ENCODE data around the gene SLC7A9.

SLC7A9 gene

DNA sequence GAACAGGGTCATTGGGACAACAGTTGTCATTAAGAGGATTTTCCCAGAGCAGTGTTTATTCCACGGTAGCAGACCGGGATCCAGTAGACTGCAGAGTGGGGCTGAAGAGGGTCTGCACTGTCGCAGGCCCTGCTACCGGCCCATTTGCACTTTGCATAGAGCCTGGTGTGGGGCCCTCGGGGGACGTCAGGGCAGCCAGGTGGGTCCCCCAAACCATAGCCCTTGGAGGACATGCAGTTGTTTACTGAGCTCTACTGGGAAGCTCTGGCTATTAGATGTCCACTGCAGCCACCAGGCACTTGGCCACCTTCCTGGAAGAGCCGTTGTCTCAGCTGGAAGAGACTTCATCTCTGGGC lies 45.8 kb downstream of the SLC7A9 start:
- H3K9me3 ChIP-seq (ENCODE audit: insufficient read depth, low read depth, low read length), result no peaks in the 10 kb centered on the region
- no peaks in the 10 kb centered on the region for H3K27me3 ChIP-seq (ENCODE audit: insufficient read depth, low read length)
- H3K4me1 ChIP-seq (ENCODE audit: insufficient read depth, low read length), result peaks cover 11% of the 10 kb centered on the region
- H3K9ac ChIP-seq (ENCODE audit: low read depth, low read length), result no peak overlapping the region
- 93% methylated on average over 7 of the region's 7 CpGs for WGBS
- H3K27ac ChIP-seq (ENCODE audit: low read depth, low read length), result no peak overlapping the region
- H3K4me3 ChIP-seq (ENCODE audit: low read length), result no peak overlapping the region
- H3K36me3 ChIP-seq (ENCODE audit: insufficient read depth, low read length), result no peaks in the 10 kb centered on the region

DNA sequence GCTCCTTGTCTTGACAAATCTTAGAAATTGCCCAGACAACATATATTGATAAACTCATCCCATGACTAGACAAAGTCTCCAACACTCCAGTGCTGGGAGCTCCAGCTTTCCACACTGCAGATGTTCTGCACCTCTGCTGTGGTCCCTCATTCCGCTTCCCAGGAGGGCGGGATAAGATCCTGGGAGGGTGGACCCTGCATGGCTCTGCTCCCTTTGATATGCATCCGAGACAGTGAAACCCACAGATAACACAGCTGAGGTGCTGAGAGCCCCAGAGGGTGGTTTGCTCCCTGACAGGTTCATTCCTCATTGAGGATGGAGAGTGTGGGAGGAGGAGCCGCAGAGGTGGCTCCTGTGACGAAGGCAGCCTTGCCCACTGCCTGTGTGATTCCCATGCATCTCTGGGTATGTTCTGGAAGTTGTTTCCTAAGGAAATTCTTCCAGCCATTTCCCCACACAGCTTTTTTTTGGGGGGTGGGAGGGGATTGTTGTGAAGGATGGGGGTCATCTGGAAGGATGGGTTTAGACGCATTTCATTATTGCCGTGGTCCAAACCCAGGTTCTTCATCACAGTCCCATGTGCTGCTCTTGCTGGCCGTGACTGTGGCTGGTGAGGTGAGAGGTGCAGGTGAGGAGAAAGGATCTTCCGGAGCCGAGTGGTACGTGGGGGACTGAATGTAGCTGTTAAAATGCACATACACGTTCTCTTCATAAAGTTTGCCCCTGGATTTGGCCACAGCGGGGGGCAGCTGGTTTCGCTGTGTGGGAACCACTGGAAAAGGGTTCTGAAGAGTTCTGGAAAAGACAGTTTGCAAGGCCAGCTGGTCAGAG lies 46.4 kb downstream of the SLC7A9 start:
- 88% methylated on average over 14 of the region's 14 CpGs for WGBS
- H3K4me1 ChIP-seq (ENCODE audit: insufficient read depth, low read length), result peaks cover 6% of the 10 kb centered on the region; the same call in 1 of the 2 replicates
- H3K27me3 ChIP-seq (ENCODE audit: insufficient read depth, low read length), result no peaks in the 10 kb centered on the region
- H3K9me3 ChIP-seq (ENCODE audit: insufficient read depth, low read depth, low read length), result no peaks in the 10 kb centered on the region
- H3K9ac ChIP-seq (ENCODE audit: low read depth, low read length), result no peak overlapping the region
- H3K4me3 ChIP-seq (ENCODE audit: low read length), result no peak overlapping the region
- H3K27ac ChIP-seq (ENCODE audit: low read depth, low read length), result no peak overlapping the region
- no peaks in the 10 kb centered on the region for H3K36me3 ChIP-seq (ENCODE audit: insufficient read depth, low read length)

DNA sequence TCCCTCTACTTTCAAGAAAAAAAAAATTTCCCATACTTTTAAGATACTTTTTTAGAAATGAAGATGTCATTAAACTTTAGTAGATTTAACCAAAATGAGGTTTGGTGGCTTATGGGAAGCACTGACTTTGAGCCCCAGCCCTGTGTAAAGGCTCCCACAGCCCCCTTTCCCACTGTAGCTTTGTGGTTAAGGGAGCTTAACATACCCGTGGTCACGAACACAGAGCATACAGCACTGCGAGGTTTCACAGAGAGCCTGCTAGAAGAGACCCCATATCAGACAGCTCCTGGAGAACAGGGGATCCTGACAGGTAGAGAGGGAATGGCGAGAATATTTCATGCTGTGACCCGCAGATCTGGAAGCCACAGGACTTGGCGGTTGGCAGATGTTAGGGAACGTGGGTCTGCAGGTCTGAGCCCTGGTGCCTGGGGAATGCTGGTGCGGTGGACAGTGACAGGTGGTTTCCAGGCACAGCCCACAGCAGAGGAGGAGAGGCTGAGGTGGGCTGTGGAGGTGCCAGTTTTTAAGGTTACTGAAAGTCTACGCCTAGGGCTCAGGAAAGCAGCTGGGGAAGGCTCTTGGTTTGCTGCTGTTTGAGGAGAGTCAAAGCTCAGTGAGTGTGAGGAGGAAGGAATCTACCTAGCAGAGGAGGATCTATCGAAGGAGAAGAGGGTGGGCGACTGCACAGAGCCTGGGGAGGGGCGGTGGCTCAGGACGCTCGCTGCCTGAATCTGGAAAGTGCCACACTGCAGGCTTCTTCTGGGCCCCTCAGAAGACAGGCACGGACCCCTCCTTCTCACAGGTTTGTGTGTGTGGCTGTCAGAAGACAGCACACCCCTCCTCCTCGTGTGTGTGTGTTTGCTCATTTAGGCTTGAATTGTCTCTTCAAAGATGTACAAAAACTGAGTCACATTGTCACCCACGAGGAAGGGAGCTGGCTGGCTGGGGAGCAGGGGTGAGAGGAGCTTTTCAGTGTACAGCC lies 49.9 kb downstream of the SLC7A9 start:
- Histone ChIP-seq H3K9ac (ENCODE audit: low read depth, low read length) (no peak overlapping the region), H3K9me3 (ENCODE audit: insufficient read depth, low read depth, low read length) (no peaks in the 10 kb centered on the region), H3K27me3 (ENCODE audit: insufficient read depth, low read length) (no peaks in the 10 kb centered on the region), H3K4me1 (ENCODE audit: insufficient read depth, low read length) (peaks cover 14% of the 10 kb centered on the region), H3K36me3 (ENCODE audit: insufficient read depth, low read length) (no peaks in the 10 kb centered on the region), H3K27ac (ENCODE audit: low read depth, low read length) (no peak overlapping the region), H3K4me3 (ENCODE audit: low read length) (no peak overlapping the region)
- WGBS, result 75% methylated on average over 17 of the region's 17 CpGs

DNA sequence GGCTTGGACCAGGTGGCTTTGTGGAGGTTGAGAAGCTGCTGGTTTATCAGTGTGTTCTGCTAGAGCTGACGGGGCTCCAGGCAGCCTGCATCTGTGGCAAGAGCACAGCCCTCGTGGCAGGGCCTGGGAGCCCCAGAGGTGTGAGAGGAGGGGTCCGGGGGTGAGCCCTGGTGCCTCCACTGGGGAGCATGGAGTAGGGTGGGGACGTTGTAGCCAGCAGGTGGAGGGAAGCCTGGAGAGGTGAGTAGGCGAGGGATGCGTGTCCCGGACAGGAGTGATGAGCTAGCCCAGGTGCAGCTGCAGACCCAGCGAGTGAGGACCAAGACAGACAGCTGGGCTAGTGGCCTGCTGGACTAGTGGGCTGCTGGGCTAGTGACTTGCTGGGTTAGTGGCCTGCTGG lies 51.0 kb downstream of the SLC7A9 start:
- Histone ChIP-seq H3K9ac (ENCODE audit: low read depth, low read length) (no peak overlapping the region), H3K27me3 (ENCODE audit: insufficient read depth, low read length) (no peaks in the 10 kb centered on the region), H3K27ac (ENCODE audit: low read depth, low read length) (no peak overlapping the region), H3K9me3 (ENCODE audit: insufficient read depth, low read depth, low read length) (no peaks in the 10 kb centered on the region), H3K4me3 (ENCODE audit: low read length) (no peak overlapping the region), H3K4me1 (ENCODE audit: insufficient read depth, low read length) (peaks cover 17% of the 10 kb centered on the region), H3K36me3 (ENCODE audit: insufficient read depth, low read length) (no peaks in the 10 kb centered on the region)
- WGBS, result 94% methylated on average over 8 of the region's 8 CpGs

DNA sequence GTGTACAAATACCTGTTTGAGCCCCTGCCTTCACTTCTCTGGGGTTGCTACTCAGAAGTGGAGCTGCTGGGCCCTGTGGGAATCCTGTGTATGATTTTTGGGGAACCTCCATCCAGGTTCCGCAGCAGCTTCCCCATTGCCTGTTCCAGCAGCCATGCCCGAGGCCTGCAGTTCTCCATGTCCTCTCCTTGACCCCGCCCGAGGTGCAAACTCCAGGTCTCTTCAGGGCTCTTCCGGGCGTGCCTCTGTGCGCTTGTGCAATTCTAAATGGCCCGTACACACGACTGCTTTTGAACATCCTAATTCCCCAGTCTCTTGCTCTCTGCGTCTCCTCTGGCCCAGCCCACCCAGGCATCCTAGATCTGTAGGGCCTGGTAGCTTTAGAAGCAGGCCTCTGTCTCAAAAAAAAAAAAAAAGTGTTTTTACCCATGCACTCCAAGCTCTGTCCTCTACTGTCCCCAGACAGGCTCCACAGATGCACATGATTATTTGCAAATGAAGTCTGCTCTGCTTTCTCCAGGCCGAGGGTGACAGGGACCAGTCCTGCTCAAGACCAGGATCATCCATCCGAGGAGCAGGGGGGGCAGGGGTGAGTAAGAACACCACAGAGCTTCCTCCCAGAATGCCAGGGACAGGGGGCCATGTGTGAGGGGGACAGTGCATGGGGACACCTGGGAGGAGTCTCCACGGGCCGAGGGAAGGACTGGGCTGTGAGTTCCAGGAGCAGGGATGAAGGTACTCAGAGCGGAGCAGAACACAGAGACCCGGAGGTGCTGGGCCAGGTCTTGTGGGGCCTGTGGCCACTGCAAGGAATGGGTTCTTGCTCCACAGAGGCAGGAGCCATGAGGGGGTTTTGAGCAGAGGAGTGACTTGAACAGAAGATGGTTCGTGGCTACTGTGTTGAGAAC lies 51.7 kb downstream of the SLC7A9 start:
- WGBS, result 89% methylated on average over 17 of the region's 17 CpGs
- H3K9me3 ChIP-seq (ENCODE audit: insufficient read depth, low read depth, low read length), result no peaks in the 10 kb centered on the region
- H3K4me3 ChIP-seq (ENCODE audit: low read length), result no peak overlapping the region
- no peak overlapping the region for H3K27ac ChIP-seq (ENCODE audit: low read depth, low read length)
- no peaks in the 10 kb centered on the region for H3K27me3 ChIP-seq (ENCODE audit: insufficient read depth, low read length)
- H3K9ac ChIP-seq (ENCODE audit: low read depth, low read length), result no peak overlapping the region
- H3K36me3 ChIP-seq (ENCODE audit: insufficient read depth, low read length), result no peaks in the 10 kb centered on the region
- peaks cover 17% of the 10 kb centered on the region for H3K4me1 ChIP-seq (ENCODE audit: insufficient read depth, low read length)

DNA sequence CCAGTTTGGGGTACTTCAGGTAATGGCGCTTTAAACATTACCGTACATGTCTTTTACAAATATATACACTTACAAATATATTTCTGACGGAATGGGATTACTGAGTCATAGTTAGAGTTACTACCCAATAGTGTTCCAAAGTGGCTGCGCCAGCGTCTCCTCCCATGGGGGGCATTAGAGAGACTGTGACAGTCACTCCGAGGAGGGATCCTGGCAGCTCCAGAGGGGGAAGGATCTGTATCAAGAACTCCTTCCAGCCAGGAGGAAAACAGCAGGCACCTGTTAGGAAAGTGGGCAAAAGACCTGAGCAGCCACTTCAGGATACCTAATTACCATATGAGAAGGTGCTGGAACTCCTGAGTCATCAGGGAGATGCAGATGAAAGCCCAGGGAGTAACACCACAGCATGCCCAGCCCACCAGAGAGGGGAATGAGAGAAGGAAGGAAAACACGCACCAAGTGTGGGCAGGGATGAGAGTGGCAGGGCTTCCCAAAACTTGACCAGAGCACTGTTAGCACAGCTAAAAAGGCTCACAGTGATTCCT lies 52.9 kb downstream of the SLC7A9 start:
- H3K4me3 ChIP-seq (ENCODE audit: low read length), result no peak overlapping the region
- no peak overlapping the region for H3K27ac ChIP-seq (ENCODE audit: low read depth, low read length)
- H3K9ac ChIP-seq (ENCODE audit: low read depth, low read length), result no peak overlapping the region
- no peaks in the 10 kb centered on the region for H3K27me3 ChIP-seq (ENCODE audit: insufficient read depth, low read length)
- H3K4me1 ChIP-seq (ENCODE audit: insufficient read depth, low read length), result peaks cover 17% of the 10 kb centered on the region
- H3K9me3 ChIP-seq (ENCODE audit: insufficient read depth, low read depth, low read length), result no peaks in the 10 kb centered on the region
- WGBS, result 27% methylated on average over 5 of the region's 7 CpGs
- no peaks in the 10 kb centered on the region for H3K36me3 ChIP-seq (ENCODE audit: insufficient read depth, low read length)

- Histone ChIP-seq H3K4me3 (ENCODE audit: low read length) (no peak overlapping the region), H3K9me3 (ENCODE audit: insufficient read depth, low read depth, low read length) (no peaks in the 10 kb centered on the region), H3K27ac (ENCODE audit: low read depth, low read length) (no peak overlapping the region), H3K9ac (ENCODE audit: low read depth, low read length) (no peak overlapping the region), H3K27me3 (ENCODE audit: insufficient read depth, low read length) (no peaks in the 10 kb centered on the region), H3K36me3 (ENCODE audit: insufficient read depth, low read length) (no peaks in the 10 kb centered on the region), H3K4me1 (ENCODE audit: insufficient read depth, low read length) (peaks cover 17% of the 10 kb centered on the region)
- WGBS, result 91% methylated on average over 6 of the region's 6 CpGs
Measured at GRCh38 chr19:32814624-32815023, 54.9 kb downstream of the SLC7A9 start.

- Histone ChIP-seq H3K9ac (ENCODE audit: low read depth, low read length) (no peak overlapping the region), H3K36me3 (ENCODE audit: insufficient read depth, low read length) (no peaks in the 10 kb centered on the region), H3K4me3 (ENCODE audit: low read length) (no peak overlapping the region), H3K27me3 (ENCODE audit: insufficient read depth, low read length) (no peaks in the 10 kb centered on the region), H3K9me3 (ENCODE audit: insufficient read depth, low read depth, low read length) (no peaks in the 10 kb centered on the region), H3K27ac (ENCODE audit: low read depth, low read length) (no peak overlapping the region), H3K4me1 (ENCODE audit: insufficient read depth, low read length) (peaks cover 17% of the 10 kb centered on the region)
- WGBS, result 80% methylated on average over 14 of the region's 15 CpGs
Measured at GRCh38 chr19:32813862-32814425, 55.6 kb downstream of the SLC7A9 start.

GRCh38 chr19:32812571-32812970 lies 57.0 kb downstream of the SLC7A9 start:
- Histone ChIP-seq H3K9ac (ENCODE audit: low read depth, low read length) (no peak overlapping the region), H3K27me3 (ENCODE audit: insufficient read depth, low read length) (no peaks in the 10 kb centered on the region), H3K27ac (ENCODE audit: low read depth, low read length) (no peak overlapping the region), H3K9me3 (ENCODE audit: insufficient read depth, low read depth, low read length) (no peaks in the 10 kb centered on the region), H3K36me3 (ENCODE audit: insufficient read depth, low read length) (no peaks in the 10 kb centered on the region), H3K4me3 (ENCODE audit: low read length) (no peak overlapping the region), H3K4me1 (ENCODE audit: insufficient read depth, low read length) (peaks cover 17% of the 10 kb centered on the region)
- 86% methylated on average over 3 of the region's 3 CpGs for WGBS

GRCh38 chr19:32812036-32812435 lies 57.5 kb downstream of the SLC7A9 start:
- H3K36me3 ChIP-seq (ENCODE audit: insufficient read depth, low read length), result no peaks in the 10 kb centered on the region
- WGBS, result 92% methylated on average over 10 of the region's 10 CpGs
- H3K4me1 ChIP-seq (ENCODE audit: insufficient read depth, low read length), result peaks cover 15% of the 10 kb centered on the region
- no peak overlapping the region for H3K27ac ChIP-seq (ENCODE audit: low read depth, low read length)
- no peak overlapping the region for H3K4me3 ChIP-seq (ENCODE audit: low read length)
- no peaks in the 10 kb centered on the region for H3K27me3 ChIP-seq (ENCODE audit: insufficient read depth, low read length)
- no peak overlapping the region for H3K9ac ChIP-seq (ENCODE audit: low read depth, low read length)
- H3K9me3 ChIP-seq (ENCODE audit: insufficient read depth, low read depth, low read length), result no peaks in the 10 kb centered on the region

All from HUES64 (cell line).